GM12873 (cell line): ENCODE measurements around the gene CSF1R.

Experiments used
- TF ChIP-seq, protein P1 (sequence below): IDR thresholded peaks from 2 replicates; pipeline ENCODE4 v1.5.1; 2012; ENCODE audit warnings: low read depth, mild to moderate bottlenecking, moderate library complexity, low read length, control low read depth; ENCODE audit not compliant: insufficient read depth; ENCODE audit errors: missing control alignments

CSF1R gene

DNA sequence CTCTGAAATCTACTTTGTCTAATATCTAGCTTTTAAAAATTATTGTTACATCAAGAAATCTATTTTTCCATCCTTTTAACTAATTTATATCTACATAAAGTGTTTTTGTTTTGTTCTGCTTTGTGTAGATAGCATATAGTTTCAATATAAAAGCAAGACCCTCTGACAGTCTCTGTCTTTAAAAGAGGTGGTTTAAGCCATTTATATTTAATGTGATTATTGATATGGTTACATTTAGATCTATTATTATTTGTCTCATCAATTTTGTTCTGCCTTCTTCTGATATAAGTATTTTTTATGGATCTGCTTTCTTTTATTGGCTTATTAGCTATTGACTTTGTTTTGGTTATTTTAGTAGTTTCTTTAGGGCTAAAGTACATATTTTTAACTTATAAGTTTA is 69.8 kb downstream of the CSF1R start:
- TF ChIP-seq, protein P1, sequence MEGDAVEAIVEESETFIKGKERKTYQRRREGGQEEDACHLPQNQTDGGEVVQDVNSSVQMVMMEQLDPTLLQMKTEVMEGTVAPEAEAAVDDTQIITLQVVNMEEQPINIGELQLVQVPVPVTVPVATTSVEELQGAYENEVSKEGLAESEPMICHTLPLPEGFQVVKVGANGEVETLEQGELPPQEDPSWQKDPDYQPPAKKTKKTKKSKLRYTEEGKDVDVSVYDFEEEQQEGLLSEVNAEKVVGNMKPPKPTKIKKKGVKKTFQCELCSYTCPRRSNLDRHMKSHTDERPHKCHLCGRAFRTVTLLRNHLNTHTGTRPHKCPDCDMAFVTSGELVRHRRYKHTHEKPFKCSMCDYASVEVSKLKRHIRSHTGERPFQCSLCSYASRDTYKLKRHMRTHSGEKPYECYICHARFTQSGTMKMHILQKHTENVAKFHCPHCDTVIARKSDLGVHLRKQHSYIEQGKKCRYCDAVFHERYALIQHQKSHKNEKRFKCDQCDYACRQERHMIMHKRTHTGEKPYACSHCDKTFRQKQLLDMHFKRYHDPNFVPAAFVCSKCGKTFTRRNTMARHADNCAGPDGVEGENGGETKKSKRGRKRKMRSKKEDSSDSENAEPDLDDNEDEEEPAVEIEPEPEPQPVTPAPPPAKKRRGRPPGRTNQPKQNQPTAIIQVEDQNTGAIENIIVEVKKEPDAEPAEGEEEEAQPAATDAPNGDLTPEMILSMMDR: no peak

DNA sequence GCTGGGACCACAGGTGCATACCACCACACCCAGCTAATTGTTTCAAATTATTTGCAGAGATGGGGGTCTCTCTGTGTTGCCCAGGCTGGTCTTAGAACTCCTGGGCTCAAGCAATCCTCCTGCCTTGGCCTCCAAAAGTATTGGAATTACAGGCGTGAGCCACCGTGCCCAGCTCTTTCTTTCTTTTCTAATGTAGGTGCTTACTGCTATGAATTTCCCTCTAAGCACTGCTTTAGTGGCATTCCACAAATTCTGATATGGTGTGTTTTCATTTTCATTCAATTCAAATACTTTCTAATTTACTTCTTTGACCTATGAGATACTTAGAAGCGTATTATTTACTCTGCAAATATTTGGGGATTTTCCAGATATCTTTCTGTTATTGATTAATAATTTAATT is 70.9 kb downstream of the CSF1R start:
- TF ChIP-seq, protein P1: no peak

DNA sequence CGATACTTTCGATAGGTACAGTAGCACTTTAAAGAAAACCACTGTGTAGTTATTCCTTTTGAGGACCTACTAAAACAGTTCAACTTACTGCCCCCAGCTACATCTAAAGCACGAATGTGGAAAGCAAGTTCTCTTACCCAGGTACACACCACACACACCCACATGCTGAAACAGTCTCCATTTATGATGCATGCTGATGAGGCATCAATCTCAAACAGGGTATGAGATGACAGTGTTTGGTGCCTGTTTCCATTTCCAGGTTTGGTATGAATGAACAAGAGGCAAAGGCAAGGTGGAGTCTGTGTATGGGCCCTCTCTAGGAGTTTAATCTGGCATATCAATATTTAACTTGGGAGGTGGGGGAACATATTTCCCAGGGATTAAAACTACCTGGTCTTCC is 71.9 kb downstream of the CSF1R start:
- TF ChIP-seq, protein P1: no peak

DNA sequence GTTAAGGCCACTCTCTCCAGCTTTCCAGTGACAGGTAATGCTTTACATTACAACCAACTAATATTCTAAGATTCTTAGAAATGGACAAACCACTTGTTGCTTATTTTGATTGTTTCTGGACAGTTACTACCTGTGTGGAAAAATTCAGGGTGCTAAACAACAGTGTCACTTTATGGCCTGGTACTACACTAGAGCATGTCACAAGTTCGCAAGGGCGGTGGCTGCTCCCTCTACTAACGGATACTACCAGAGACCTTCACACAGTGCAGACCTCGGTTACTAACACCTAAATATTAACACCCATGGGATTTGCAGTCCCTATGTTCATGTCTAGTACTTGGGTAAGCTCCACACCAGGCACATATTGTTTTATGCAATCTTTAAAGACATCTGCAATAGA is 72.4 kb downstream of the CSF1R start:
- TF ChIP-seq, protein P1: no peak

DNA sequence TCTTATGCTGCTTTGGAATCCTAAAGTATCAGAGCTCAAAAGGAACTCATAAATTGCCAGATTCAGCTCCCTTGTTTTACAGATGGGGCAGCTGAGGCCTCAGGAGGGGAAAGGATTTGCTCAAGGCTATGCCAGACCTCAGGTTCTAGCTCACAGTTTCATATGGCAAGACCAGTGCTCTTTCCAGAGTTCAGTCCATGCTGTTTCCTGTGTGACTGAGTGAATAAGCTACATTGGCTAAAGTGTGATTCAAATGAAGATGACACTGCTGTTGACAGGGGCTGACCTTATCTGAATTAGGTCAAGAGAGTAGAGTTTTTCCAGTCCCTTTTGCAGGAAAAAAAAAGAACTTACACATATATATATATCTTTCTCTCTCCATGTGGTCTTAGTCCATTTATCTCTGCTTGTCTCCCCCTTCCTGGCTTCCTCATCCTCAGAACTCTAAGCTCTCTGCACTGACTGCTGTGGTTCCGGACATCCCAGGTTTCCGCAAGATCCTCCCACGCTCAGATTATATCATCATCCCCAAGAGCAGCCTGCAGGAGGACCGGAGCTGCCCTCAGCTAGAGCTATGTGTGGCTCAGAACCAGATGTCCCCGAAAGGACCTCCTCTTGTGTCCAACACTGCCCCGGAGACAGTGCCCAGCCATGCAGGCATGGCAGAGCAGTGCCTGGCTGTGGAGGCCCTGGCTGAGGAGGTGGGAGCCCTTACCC is 76.5 kb downstream of the CSF1R start:
- TF ChIP-seq, protein P1: no peak

DNA sequence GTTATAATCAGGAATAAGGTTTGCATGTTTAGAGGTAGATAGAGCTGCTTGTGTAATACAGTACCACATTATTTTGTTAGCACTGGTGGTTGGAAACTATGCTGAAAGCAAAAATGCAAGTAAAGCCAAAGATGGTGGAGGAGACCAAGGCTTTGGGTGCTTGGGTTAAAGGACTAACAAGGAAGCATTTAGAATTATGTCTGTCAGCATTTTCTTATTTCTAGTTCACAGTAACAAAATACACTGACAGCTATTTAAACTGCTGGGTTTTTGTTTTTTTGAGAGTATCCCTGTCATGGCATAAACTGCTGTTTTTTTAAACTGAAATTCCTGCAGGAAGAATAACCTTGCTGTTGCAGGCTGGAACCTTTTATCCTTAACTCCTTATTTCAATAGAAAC is 79.3 kb downstream of the CSF1R start:
- TF ChIP-seq, protein P1: no peak

DNA sequence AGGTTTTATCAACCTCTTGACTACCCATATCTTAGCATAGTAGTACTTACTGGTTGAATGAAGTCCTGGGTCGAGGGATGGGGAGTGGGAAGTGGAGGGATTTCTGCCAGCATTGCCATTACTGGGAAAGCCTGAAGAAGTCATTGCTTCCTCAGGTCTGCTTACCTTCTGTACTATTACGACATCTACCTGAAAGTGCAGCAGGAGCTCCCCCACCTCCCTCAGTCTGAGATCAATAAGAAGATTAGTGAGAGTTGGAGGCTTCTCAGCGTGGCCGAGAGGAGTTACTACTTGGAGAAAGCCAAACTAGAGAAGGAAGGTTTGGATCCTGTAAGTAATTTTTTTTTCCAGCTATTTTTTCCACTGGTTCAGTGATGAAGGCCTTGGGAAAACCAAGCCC is 80.0 kb downstream of the CSF1R start:
- TF ChIP-seq, protein P1: no peak
